Neural progenitor cell (in vitro differentiated cells): Measurements from ENCODE around the gene SH3BP2. TPM values are rescaled to one million over a fixed set of nuclear protein-coding genes. Genes with fewer than 3 reads are reported as not detected.

Experiments
- DNase-seq: peaks from one replicate; pipeline ENCODE4 v3.0.0-alpha.2; 2016; ENCODE audit warnings: low spot score
- H2AFZ ChIP-seq: fragments of 200-600 bp; sonication (generic); replicated peaks from 2 replicates; pipeline ENCODE4 v1.6.1; 2016; ENCODE audit warnings: antibody characterized with exemption
- H3F3A ChIP-seq: fragments of 200-600 bp; sonication (generic); 2 replicates; pipeline ENCODE4 v1.6.1; 2016; ENCODE audit warnings: antibody characterized with exemption, low read depth
- H3K27ac ChIP-seq: fragments of 200-600 bp; sonication (generic); 2 replicates; pipeline ENCODE4 v1.5.1; 2016; ENCODE audit warnings: mild to moderate bottlenecking
- H3K27me3 ChIP-seq: fragments of 200-600 bp; sonication (generic); 2 replicates; pipeline ENCODE4 v1.6.1; 2016; ENCODE audit warnings: mild to moderate bottlenecking, moderate library complexity
- H3K36me3 ChIP-seq: fragments of 200-600 bp; sonication (generic); 2 replicates; pipeline ENCODE4 v1.5.1; 2016
- H3K4me1 ChIP-seq: fragments of 200-600 bp; sonication (generic); 2 replicates; pipeline ENCODE4 v1.6.1; 2016; ENCODE audit warnings: mixed run types
- H3K4me2 ChIP-seq: fragments of 200-600 bp; sonication (generic); 2 replicates; pipeline ENCODE4 v1.6.1; 2016
- H3K4me3 ChIP-seq: fragments of 200-600 bp; sonication (generic); 2 replicates; pipeline ENCODE4 v1.5.1; 2016
- H3K79me2 ChIP-seq: fragments of 200-600 bp; sonication (generic); 2 replicates; pipeline ENCODE4 v1.6.1; 2016; ENCODE audit warnings: low read depth
- H3K9ac ChIP-seq: fragments of 200-600 bp; sonication (generic); 2 replicates; pipeline ENCODE4 v1.6.1; 2016
- H3K9me3 ChIP-seq: fragments of 200-600 bp; sonication (generic); 2 replicates; pipeline ENCODE4 v1.5.1; 2016; ENCODE audit warnings: low read depth
- H4K20me1 ChIP-seq: fragments of 200-600 bp; sonication (generic); 2 replicates; pipeline ENCODE4 v1.6.1; 2016; ENCODE audit warnings: low read depth
- H3K27ac Mint-ChIP-seq: 3 replicates; pipeline ENCODE4 v1.8.0; 2021; ENCODE audit warnings: mixed read lengths
- H3K27me3 Mint-ChIP-seq: 2 replicates; pipeline ENCODE4 v1.8.0; 2022; ENCODE audit warnings: low read depth, mild to moderate bottlenecking, inconsistent platforms, moderate library complexity, mixed read lengths; ENCODE audit not compliant: insufficient read depth
- H3K36me3 Mint-ChIP-seq: 3 replicates; pipeline ENCODE4 v1.8.0; 2021; ENCODE audit warnings: mixed read lengths
- H3K4me1 Mint-ChIP-seq: 3 replicates; pipeline ENCODE4 v1.8.0; 2021; ENCODE audit warnings: mixed read lengths
- H3K4me3 Mint-ChIP-seq: 3 replicates; pipeline ENCODE4 v1.8.0; 2021; ENCODE audit warnings: mild to moderate bottlenecking, moderate library complexity, mixed read lengths
- H3K9me3 Mint-ChIP-seq: 3 replicates; pipeline ENCODE4 v1.8.0; 2020; ENCODE audit warnings: mixed read lengths
- CTCF ChIP-seq: fragments of 200-600 bp; sonication (generic); IDR thresholded peaks from 2 replicates; pipeline ENCODE4 v1.5.1; 2017; ENCODE audit warnings: antibody characterized with exemption, mild to moderate bottlenecking
- EZH2 ChIP-seq: fragments of 200-600 bp; sonication (generic); IDR thresholded peaks from 2 replicates; pipeline ENCODE4 v1.6.1; 2017; ENCODE audit warnings: antibody characterized with exemption, mild to moderate bottlenecking, moderate library complexity
- EZH2phosphoT487 ChIP-seq: fragments of 200-600 bp; sonication (generic); IDR thresholded peaks from 2 replicates; pipeline ENCODE4 v1.6.1; 2017; ENCODE audit warnings: antibody characterized with exemption
- total RNA-seq: library from RNA; depleted of rRNA; stranded (reverse); fragments of >200 nt; gene quantifications from 2 replicates; pipeline ENCODE4 v1.2.3, GENCODE V29; 2015; ENCODE audit warnings: low replicate concordance

The SH3BP2 gene
- total RNA-seq, 1 donor from 2014 or later, result 11.8 TPM

GRCh38 chr4:2786794-2787229 lies 6.1 kb upstream of the SH3BP2 start:
- Mint-ChIP-seq H3K27me3 (peaks cover 8% of the 10 kb centered on the region), H3K9me3 (peaks cover 6% of the 10 kb centered on the region), H3K27ac (no peak overlapping the region), H3K4me1 (peaks cover 8% of the 10 kb centered on the region), H3K4me3 (no peak overlapping the region), H3K36me3 (no peaks in the 10 kb centered on the region)
- H3F3A ChIP-seq, result peaks cover 6% of the 10 kb centered on the region
- H4K20me1 ChIP-seq, result no peaks in the 10 kb centered on the region
- H3K9me3 ChIP-seq, result no peaks in the 10 kb centered on the region
- H3K79me2 ChIP-seq, result no peaks in the 10 kb centered on the region
- H3K9ac ChIP-seq, result no peak overlapping the region
- no peaks in the 10 kb centered on the region for H3K4me1 ChIP-seq
- H3K4me3 ChIP-seq, result no peak overlapping the region
- DNase-seq, result no peak
- no peak overlapping the region for H2AFZ ChIP-seq
- H3K36me3 ChIP-seq, result no peaks in the 10 kb centered on the region
- TF ChIP-seq EZH2phosphoT487, result no peak
- TF ChIP-seq CTCF, result no peak
- TF ChIP-seq EZH2, result no peak
- no peak overlapping the region for H3K4me2 ChIP-seq
- H3K27ac ChIP-seq, result no peak overlapping the region
- no peaks in the 10 kb centered on the region for H3K27me3 ChIP-seq

GRCh38 chr4:2787230-2788100 lies 5.4 kb upstream of the SH3BP2 start:
- H3K4me2 ChIP-seq, result no peak overlapping the region
- DNase-seq, result no peak

GRCh38 chr4:2788101-2788500 lies 4.8 kb upstream of the SH3BP2 start:
- H3K27ac Mint-ChIP-seq, result no peak overlapping the region
- no peaks in the 10 kb centered on the region for H4K20me1 ChIP-seq
- peaks cover 7% of the 10 kb centered on the region for H3F3A ChIP-seq
- H3K9me3 ChIP-seq, result no peaks in the 10 kb centered on the region
- peaks cover 8% of the 10 kb centered on the region for H3K27me3 Mint-ChIP-seq
- no peak for TF ChIP-seq EZH2
- TF ChIP-seq EZH2phosphoT487, result no peak
- TF ChIP-seq CTCF, result no peak
- H3K79me2 ChIP-seq, result no peaks in the 10 kb centered on the region
- peaks cover 10% of the 10 kb centered on the region for H3K27me3 ChIP-seq
- no peak overlapping the region for H2AFZ ChIP-seq
- DNase-seq, result no peak
- H3K9ac ChIP-seq, result no peak overlapping the region
- H3K9me3 Mint-ChIP-seq, result peaks cover 3% of the 10 kb centered on the region
- no peak overlapping the region for H3K27ac ChIP-seq
- peaks cover 8% of the 10 kb centered on the region for H3K4me1 Mint-ChIP-seq
- H3K4me2 ChIP-seq, result no peak overlapping the region
- H3K4me3 ChIP-seq, result no peak overlapping the region
- no peaks in the 10 kb centered on the region for H3K36me3 Mint-ChIP-seq
- no peak overlapping the region for H3K4me3 Mint-ChIP-seq
- H3K4me1 ChIP-seq, result no peaks in the 10 kb centered on the region
- no peaks in the 10 kb centered on the region for H3K36me3 ChIP-seq

More at GRCh38 chr4:2787230-2788100, 5.4 kb upstream of the SH3BP2 start:
- Mint-ChIP-seq H3K27me3 (peaks cover 8% of the 10 kb centered on the region), H3K27ac (no peak overlapping the region), H3K36me3 (no peaks in the 10 kb centered on the region), H3K9me3 (peaks cover 6% of the 10 kb centered on the region), H3K4me3 (no peak overlapping the region), H3K4me1 (peaks cover 8% of the 10 kb centered on the region)
- no peak overlapping the region for H3K27ac ChIP-seq
- no peak for TF ChIP-seq EZH2phosphoT487
- no peak for TF ChIP-seq CTCF
- no peak for TF ChIP-seq EZH2
- peaks cover 5% of the 10 kb centered on the region for H3K27me3 ChIP-seq
- H4K20me1 ChIP-seq, result no peaks in the 10 kb centered on the region
- no peaks in the 10 kb centered on the region for H3K79me2 ChIP-seq
- no peaks in the 10 kb centered on the region for H3K9me3 ChIP-seq
- no peak overlapping the region for H3K4me3 ChIP-seq
- no peaks in the 10 kb centered on the region for H3K36me3 ChIP-seq
- H3K4me1 ChIP-seq, result no peaks in the 10 kb centered on the region
- H3K9ac ChIP-seq, result no peak overlapping the region
- H3F3A ChIP-seq, result peaks cover 7% of the 10 kb centered on the region
- H2AFZ ChIP-seq, result no peak overlapping the region
